ENCODE measurements around the gene C11orf42.

C11orf42 gene, protein sequence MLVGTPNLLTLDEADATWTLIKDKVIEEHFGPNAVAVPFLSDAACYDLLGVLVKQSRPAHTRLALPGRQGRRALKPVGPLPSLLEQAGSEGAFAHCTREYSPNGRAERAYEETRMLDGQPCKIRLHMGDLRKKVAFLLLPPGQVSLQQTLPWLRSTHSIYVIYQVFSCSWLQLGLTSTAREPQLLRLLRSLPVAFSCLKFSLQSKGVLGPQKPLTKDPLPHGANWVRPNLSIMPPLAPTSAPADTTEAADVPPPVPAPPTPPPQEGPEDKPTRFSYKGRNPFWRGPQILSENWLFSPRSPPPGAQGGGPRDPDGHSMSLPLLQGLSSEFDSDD

GRCh38 chr11:6205366-6205765, at the start of gene C11orf42:
Gene C11orf42, plus strand, starts transcription at chr11:6205557. Its CDS starts 59 bp downstream, at chr11:6205616.
- no peak within 1 kb of the TSS for H3K4me3 ChIP-seq (replicated peaks; ENCODE audit: low read depth, low read length)
- TF ChIP-seq, protein P1, sequence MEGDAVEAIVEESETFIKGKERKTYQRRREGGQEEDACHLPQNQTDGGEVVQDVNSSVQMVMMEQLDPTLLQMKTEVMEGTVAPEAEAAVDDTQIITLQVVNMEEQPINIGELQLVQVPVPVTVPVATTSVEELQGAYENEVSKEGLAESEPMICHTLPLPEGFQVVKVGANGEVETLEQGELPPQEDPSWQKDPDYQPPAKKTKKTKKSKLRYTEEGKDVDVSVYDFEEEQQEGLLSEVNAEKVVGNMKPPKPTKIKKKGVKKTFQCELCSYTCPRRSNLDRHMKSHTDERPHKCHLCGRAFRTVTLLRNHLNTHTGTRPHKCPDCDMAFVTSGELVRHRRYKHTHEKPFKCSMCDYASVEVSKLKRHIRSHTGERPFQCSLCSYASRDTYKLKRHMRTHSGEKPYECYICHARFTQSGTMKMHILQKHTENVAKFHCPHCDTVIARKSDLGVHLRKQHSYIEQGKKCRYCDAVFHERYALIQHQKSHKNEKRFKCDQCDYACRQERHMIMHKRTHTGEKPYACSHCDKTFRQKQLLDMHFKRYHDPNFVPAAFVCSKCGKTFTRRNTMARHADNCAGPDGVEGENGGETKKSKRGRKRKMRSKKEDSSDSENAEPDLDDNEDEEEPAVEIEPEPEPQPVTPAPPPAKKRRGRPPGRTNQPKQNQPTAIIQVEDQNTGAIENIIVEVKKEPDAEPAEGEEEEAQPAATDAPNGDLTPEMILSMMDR (IDR thresholded peaks at IDR 0.05; ENCODE audit: low read length, missing control alignments), result no peak
- DNase-seq (ENCODE audit: low read depth), result no peak

DNA sequence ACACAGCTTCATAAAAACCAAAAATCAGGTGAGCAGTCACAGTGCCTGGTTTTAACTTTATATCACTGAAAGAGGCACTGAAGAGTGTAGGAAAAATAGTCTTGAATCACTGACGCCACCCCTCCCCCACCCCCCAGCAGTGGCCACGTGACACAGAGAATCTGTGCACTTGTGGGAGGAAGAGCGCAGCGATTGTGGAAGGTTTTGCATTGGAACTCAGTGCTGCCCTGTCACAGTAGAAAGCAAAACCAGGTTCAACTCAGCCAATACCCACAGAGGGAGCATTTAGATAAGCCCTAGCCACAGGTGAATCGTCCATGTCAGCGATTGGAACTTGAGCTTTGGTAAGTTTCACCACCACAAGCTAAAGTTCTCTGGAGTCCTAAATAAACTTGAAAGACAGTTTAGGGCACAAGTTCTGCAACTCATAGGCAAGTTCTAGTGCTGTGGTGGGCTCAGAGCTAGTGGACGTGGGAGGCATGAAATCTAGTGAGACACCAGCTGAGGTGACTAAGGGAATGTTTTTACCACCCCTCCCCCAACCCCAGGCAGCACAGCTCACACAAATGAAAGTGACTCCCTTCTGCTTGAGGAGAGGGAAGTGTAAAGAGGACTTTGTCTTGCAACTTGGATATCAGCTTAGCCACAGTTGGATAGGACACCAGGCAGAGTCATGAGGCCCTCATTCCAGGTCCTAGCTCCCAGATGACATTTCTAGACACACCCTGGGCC, 48.6 kb upstream of the C11orf42 start:
- no peak overlapping the region for H3K4me3 ChIP-seq (replicated peaks; ENCODE audit: low read depth, low read length)
- DNase-seq (ENCODE audit: low read depth), result peak; percentile 0
- TF ChIP-seq, protein P1 (IDR thresholded peaks at IDR 0.05; ENCODE audit: low read length, missing control alignments), result no peak

DNA sequence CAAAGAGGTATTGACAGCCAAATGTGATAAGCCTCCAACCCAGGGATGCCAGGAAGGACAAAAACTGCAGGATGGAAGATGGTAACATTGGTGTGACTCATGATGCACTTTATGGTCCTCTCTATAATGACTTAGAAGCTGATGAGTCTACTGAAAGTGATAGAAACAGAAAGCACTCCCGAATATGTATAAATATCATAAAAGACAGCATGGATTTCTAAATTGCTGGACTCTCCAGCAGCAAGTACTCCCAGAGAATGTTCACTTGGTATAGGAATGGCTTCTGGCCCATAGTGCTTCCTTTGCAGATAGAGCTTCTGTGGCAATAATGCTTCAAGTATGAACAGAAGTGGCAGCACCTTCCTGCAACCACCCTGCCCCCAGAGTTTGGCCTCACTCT, 35.1 kb upstream of the C11orf42 start, which contains the start of gene OR52B2:
Gene OR52B2 (minus strand): TSS at position 101 of the 400 bp plus-strand sequence. CDS start 0 bp downstream, at position 101.
- DNase-seq (ENCODE audit: low read depth), result no peak
- TF ChIP-seq, protein P1 (IDR thresholded peaks at IDR 0.05; ENCODE audit: low read length, missing control alignments), result no peak
- no peak within 1 kb of the TSS for H3K4me3 ChIP-seq (replicated peaks; ENCODE audit: low read depth, low read length)

DNA sequence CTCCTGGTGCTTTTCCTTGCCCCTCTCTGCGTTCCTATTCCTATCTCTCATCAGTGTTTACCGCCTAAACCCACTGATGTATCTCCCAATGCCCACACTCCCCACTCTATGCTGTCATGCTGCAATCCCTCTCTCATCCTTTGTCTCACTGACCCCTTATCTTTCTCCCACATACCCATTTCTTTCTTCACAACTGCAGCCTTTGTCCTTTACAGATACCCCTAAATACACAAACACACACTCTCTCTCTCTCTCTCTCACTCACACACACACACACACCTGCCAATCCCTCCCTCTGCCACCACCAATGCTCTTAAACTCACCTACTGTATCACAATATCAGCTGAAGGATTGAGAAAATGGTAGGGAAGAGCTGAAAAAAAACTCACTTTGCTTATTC, 29.9 kb upstream of the C11orf42 start:
- no peak overlapping the region for H3K4me3 ChIP-seq (replicated peaks; ENCODE audit: low read depth, low read length)
- DNase-seq (ENCODE audit: low read depth), result no peak
- TF ChIP-seq, protein P1 (IDR thresholded peaks at IDR 0.05; ENCODE audit: low read length, missing control alignments), result no peak

DNA sequence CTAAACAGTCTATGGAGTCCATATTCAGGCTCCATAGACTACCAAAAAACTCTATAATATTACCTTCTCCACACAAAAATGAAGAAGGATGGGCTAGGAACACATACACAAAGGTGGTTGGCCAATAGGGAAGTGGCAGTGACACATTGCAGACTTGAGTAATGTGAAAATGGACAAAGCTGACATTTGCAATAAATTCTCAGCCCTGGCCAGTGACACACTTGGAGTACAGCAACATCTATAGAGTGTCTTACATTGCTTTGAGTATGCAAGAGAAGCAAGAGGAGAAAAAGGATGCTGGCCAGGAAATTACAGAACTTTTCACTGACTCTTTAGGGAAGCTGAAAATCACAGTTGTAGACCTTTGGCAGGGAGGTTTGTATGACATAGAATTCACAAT, 13.6 kb upstream of the C11orf42 start:
- DNase-seq (ENCODE audit: low read depth), result no peak

GRCh38 chr11:6194065-6194581, 11.2 kb upstream of the C11orf42 start:
- TF ChIP-seq, protein P1 (IDR thresholded peaks at IDR 0.05; ENCODE audit: low read length, missing control alignments), result no peak
- no peak overlapping the region for H3K4me3 ChIP-seq (replicated peaks; ENCODE audit: low read depth, low read length)
- DNase-seq (ENCODE audit: low read depth), result no peak

More for the DNA sequence above, 13.6 kb upstream of the C11orf42 start:
- no peak overlapping the region for H3K4me3 ChIP-seq (replicated peaks; ENCODE audit: low read depth, low read length)
- TF ChIP-seq, protein P1 (IDR thresholded peaks at IDR 0.05; ENCODE audit: low read length, missing control alignments), result no peak
